IPS-NIHi7 (cell line): Measurements from ENCODE around the gene TBATA.

Source experiments
- DNase-seq: peaks from one replicate; pipeline ENCODE4 v3.0.0; 2012; ENCODE audit warnings: mixed read lengths; ENCODE audit errors: extremely low spot score

The TBATA gene, protein sequence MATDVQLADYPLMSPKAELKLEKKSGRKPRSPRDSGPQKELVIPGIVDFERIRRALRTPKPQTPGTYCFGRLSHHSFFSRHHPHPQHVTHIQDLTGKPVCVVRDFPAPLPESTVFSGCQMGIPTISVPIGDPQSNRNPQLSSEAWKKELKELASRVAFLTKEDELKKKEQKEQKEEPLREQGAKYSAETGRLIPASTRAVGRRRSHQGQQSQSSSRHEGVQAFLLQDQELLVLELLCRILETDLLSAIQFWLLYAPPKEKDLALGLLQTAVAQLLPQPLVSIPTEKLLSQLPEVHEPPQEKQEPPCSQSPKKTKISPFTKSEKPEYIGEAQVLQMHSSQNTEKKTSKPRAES

GRCh38 chr10:70785190-70785589, at the start of gene TBATA:
Gene TBATA, minus strand, starts transcription at chr10:70785377. Its CDS starts 1,998 bp downstream, at chr10:70783379.
- peak; percentile 11 for DNase-seq

DNA sequence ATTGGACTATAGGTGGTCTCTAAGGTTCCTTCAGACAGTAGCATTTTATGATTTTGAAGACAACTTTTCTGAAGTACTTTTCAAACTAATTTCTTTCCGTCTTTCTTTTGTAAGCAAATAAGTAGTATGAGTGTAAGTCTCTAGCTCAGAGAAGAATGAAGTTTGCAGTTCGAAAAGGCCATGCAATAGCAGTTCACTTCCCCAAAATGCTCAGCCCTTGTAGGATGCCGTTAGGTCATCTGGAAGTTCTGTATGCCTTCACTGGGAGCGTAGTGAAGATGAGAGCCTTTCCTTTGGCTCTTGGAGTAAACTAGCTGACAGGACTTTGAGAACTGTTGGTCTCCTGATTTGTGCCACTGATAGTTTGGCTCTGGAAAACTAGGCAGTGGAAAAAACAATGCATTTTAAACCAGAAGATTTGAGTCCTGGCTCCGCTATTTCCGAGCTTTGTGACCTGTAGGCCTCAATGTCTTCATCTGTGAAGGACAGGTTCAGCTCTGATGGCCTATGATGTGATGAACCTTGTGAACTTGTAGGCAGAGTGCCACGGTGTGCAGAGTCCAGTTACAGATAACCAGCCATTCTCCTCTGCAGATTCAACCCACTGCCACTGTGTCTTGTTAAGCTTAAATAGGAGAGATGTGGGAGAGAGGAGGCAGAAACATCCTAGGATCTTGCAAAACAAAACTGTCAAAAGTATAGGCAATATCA, 49.4 kb upstream of the TBATA start:
- DNase-seq = no peak

DNA sequence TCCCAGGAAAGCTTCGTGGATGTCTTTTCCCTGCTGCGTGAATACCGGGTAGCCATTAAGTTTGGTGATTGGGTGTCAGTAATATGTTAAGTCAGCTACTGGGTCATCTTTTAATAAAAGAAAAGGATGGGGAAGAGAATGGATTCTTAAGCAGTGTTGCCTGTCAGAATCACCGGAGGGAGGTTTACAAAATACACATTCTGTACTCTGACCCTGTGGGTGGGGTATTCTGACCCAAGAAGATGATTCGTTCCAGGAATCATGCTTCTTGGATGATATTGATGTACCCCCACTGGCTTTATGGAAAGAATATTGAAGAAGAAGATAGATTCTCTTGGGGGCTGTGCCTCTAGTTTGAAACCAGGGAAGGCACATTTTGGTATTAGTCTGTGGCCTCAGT, 48.8 kb upstream of the TBATA start:
- DNase-seq = no peak

- no peak for DNase-seq
Measured at GRCh38 chr10:70833601-70834000, 48.4 kb upstream of the TBATA start.

GRCh38 chr10:70832852-70833528, 47.8 kb upstream of the TBATA start:
- no peak for DNase-seq

GRCh38 chr10:70832221-70832620, 47.0 kb upstream of the TBATA start:
- no peak for DNase-seq

DNA sequence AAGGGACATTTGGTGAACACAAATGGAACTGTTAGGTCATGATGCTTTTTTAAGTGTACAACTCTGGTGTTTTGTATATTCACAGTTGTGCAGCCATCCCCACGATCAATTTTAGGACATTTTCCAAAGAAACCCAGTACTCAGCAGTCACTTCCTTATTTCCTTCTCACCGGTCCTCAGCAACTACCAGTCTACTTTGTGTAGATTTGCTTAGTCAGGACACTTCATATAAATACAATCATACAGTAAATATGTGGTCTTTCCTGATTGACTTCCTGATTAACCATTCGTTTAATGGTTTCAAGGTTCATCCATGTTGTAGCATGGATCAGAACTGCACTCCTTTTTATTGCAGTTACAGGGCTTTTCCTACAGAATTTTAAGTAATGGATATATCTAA, 45.0 kb upstream of the TBATA start:
- no peak for DNase-seq

GRCh38 chr10:70829543-70829942, 44.4 kb upstream of the TBATA start:
- no peak for DNase-seq

DNA sequence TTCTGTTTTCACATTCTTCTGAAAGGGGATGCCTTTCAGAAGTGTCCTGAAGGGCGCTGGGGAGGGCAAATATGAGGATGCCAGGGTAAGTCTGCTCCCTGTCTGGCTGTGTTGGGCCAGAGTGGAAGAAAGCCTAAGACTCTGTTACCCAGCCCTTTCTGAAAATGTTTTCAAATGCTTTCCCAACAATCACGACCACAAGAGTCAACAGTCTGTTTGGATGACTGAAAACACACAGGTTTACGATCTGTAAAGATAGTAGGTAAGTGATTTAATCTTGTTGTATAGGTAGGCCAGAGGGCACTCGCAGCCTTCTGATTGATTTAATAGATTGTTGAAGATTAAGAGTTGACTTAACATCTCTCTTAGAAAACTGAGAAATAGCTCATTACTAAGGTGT, 43.7 kb upstream of the TBATA start:
- DNase-seq = no peak

DNA sequence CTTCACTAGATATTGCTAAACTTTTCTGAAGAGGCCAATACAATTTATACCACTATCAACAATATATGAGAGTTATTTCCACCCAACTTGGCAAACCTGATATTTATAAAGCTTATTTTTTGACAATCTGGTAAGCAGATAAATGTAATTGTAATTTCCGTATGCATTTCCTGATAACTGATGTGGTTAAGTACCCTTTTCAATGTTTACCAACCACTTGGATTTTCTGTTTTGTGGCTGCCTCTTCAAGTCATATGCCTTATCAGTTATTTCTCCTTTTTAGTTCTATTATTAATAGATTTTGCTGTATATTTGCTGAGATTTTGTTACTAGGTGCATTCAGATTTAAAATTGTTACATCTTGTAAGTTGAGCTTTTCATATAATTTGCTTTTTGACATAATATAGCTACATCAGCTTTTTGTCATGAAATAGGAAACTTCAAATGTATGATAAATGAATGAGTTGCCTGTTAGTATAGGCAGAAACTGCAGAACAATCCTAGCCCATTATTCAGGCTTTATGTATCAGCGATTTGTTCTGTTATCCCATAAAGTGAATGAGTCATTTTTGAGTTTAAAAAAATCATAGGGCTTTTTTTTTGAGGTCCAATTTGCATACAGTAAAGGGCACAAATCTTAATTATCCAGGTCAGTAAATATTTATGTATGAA, 42.0 kb upstream of the TBATA start:
- DNase-seq = no peak

- no peak for DNase-seq
Measured at GRCh38 chr10:70822076-70822820, 37.1 kb upstream of the TBATA start.

- DNase-seq = no peak
Measured at GRCh38 chr10:70820976-70821750, 36.0 kb upstream of the TBATA start.

- peak; percentile 77 for DNase-seq
Measured at GRCh38 chr10:70816220-70816894, 31.2 kb upstream of the TBATA start.

DNA sequence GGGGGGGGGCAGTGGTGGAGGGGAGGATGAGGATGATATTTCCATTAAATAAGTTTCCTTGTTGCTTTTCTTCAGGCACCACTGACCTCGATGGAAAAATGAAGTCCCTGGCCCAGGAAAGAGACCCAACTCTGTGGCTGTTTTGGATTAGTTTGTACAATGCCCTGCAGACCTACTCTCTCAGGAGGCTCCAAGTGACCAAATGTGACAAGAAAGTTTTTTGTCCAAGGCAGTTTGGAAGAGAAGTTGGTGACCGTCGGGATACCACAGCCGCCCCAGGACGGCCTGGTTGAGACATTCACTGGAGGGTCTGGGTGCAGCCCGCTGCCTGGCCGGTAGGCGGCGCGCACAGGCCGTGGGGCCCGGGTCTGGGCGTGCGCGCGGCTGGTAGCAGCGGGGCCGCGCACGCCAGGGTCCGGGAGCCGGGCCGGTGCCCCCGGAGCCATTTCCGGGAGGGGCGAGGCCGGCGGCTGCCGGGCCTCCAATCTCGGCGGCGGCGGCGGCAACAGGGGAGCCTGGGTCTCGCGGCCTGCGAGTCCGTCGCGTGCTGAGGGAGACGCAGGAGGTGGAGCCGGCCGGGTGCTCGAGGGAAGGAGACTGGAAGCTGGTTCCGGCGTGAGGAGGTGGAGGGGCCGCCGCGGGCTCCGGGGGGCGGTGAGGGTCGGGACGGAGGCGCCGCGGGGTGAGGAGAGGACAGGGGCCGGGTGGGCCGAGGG, 30.5 kb upstream of the TBATA start, which contains the start of gene SGPL1:
Gene SGPL1 (plus strand): TSS at position 445 of the 716 bp plus-strand sequence. CDS start 906 bp downstream, outside the sequence.
- DNase-seq = peak; percentile 98

- no peak for DNase-seq
Measured at GRCh38 chr10:70814126-70814525, 28.9 kb upstream of the TBATA start.

- DNase-seq = no peak
Measured at GRCh38 chr10:70812814-70813213, 27.6 kb upstream of the TBATA start.

DNA sequence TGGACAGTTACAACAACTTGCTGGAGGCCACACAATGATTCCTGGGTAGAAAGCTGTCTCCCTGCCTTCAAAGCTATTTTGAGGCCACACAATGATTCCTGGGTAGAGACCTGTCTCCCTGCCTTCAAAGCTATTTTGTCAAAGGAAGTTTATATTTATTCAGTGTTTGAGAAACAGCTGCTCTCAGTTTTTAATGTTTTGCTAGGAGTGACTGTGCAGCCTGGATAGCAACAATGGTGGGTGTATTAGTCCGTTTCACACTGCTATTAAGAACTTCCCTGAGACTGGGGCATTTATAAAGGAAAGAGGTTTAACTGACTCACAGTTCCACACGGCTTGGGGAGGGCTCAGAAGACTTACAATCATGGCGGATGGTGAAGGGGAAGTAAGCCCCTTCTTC, 26.7 kb upstream of the TBATA start:
- DNase-seq = no peak

DNA sequence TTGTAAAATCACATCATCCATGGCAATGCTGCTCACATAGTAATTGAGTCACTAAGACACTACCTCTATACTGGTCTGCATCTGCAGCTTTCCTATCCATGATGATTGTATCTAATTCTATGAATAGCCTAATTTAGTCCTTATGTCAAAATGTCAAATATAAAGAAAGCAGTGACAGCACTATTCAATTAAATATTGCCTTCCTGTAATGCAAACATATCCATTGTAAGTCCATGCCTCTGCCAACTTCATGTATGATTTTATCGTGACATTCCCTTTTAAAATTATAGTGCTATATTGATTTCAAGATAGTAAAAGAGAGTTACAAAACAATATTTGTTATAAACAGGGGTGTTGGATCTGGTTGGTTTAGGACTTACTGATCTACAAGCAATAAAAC, 25.8 kb upstream of the TBATA start:
- no peak for DNase-seq

DNA sequence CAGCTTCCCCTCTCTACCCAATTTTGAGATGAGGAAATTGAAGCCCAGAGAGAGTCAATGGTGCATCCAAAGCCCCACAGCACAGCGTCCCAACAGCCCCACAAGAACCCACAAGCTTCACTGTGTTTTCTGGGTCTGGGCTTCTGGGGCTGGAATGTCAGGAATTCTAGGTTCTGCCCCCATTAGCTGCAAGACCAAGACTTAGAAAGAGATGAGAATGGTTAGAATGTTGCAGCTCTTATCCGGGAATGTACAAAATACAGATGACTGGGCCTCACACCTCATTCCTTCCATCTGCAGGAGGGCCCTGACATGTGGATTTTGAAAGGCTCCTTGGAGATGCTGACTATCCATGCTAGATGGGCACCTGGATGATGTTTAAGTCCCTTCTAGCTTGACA, 24.5 kb upstream of the TBATA start:
- no peak for DNase-seq
